ENCODE measurements around the gene WDR74.
A peak's percentile ranks its signal among the peaks of the same experiment; 100 is the strongest.

WDR74 gene

DNA sequence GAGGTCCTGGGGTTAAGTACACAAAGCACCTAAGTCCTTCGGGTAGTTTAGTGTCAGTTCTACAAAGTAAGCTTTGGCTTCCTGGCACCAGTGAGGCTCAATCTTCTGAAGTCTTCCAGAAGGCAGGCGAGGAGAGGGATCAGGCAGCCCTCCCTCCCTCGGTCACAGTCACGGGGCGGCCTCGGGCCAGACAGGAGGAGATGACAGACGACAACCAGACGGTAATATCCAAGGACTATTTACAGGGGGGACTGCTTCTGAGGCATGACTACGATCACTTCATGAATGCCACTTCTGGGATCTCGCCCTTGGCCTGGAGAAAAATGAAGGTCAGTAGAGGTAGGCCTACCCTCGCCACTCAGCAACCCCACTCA, 47.2 kb downstream of the WDR74 start:
- DNase-seq (ENCODE audit: low read depth) = no peak

DNA sequence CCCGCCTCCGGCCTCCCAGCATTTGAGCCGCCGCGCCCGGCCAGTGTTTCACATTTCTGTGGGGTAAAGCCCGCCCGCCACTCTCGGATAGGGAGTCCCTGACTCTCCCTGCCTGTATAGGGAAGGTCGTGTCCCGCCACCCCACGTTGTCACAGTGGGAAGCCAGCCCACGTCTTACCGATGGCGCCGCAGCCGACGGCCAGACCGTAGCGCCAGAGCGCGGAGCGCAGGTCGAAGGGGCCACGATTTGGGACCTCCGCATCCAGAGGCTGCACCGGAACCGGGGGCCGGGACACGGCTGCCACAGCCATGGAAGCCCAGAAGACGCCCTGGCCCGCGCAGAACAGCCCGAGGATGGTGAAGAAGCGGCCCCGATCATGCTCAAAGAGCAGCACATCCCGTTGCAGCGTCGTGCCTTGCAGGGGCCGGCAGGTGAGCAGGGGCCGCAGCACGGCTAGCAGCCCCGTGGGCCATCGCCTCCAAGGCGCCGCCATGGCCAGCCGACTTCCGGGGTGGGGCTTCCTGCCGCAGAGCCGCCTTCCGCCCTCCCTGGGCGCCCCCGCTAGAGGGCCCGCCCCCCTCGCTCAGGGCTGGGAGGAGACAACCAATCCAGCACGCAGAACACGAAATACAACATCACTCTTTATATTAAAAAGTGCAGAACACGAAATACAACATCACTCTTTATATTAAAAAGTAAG, 47.7 kb downstream of the WDR74 start, which contains the start of gene TMEM223:
TMEM223 (minus strand) TSS at position 506 of the 701 bp plus-strand sequence; CDS start at position 494, 12 bp downstream.
- DNase-seq (ENCODE audit: low read depth) = peak; percentile 78

DNA sequence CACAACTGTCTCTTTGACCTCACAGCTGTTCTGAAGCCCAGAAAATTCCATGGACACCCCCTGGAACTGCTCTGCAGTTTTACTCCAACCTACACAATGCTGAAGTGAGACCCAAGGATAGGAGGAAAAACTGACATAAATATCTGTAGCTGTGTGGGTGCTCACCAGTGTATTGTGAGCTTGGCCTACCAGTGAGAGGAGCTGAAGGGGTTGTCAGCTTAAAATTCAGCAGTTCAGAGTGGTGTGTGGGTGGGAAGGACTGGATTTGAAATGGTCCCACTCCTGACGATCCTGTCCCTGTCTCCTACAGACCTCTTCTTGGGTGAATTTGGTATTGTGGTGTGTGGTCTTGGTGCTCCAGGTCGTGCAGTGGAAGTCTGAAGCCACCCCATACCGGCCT, 49.8 kb downstream of the WDR74 start:
- no peak for DNase-seq (ENCODE audit: low read depth)

DNA sequence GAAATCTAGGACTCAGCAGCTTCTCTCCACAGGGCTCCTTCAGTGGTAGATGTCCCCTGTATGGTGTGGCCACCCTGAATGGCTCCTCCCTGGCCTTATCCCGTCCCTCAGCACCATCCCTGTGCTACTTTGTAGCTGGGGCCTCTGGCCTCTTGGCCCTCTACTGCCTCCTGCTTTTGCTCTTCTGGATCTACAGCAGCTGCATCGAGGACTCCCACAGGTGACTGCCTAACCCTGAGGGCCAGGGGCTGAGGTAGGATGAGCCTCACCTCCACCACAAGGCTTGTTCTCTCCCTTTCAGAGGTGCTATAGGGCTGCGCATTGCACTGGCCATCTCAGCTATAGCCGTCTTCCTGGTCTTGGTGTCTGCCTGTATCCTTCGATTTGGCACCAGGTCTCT, 50.4 kb downstream of the WDR74 start:
- DNase-seq (ENCODE audit: low read depth) = no peak

DNA sequence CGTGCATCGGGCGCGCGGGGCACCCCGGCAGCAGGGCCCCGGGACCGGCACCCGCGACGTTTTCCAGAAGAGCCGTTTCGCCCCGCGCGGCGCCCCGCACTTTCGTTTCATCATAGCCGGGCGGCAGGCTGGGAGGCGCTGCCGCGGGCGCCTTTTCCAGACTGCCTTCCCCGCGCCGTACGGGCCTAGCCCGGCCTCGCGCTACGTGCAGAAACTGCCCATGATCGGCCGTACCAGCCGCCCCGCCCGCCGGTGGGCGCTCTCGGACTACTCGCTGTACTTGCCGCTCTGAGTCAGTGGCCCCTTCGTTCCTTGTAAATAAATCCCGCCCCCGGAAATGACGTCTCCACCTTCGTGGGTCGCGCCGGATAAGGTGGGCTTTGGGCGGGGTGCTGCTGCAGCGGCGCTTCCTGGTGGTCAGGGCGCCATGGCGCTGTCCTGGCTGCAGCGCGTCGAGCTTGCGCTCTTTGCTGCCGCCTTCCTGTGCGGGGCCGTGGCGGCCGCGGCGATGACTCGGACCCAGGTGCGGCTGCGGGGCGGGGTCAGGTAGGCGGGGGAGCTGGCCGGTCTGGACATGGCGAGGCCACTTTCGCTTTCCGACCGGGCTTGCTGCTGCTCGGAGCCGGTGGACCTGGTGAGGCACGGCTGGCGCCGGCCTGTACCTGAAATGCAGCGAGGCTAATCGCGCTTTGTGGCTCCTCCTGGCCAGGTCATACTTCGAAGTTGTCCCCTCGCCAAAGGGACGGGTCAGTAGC, 52.2 kb downstream of the WDR74 start, which contains the start of gene TMEM179B:
TMEM179B (plus strand) TSS at position 398 of the 755 bp plus-strand sequence; CDS start at position 428, 30 bp downstream.
- DNase-seq (ENCODE audit: low read depth) = peak; percentile 99

DNA sequence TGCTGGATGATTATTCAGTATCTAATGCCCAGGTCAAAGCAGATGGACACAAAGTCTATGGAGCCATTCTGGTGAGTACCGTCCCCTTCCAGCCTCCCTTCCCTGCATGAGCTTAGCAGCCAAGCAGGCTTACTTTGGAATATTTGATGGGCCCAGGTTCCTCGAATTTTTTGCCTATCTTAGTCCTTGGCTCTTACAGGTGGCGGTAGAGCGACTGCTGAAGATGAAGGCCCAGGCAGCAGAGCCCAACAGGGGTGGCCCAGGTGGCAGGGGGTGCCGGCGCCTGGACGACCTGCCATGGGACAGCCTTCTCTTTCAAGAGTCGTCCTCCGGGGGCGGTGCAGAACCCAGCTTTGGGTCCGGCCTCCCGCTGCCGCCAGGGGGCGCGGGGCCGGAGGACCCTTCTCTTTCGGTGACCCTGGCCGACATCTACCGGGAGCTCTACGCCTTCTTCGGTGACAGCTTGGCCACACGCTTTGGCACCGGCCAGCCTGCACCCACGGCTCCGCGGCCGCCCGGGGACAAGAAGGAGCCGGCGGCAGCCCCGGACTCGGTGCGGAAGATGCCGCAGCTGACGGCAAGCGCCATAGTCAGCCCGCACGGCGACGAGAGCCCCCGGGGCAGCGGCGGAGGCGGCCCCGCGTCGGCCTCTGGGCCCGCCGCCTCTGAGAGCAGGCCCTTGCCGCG, 52.9 kb downstream of the WDR74 start:
- peak; percentile 73 for DNase-seq (ENCODE audit: low read depth)

All from stimulated activated CD8-positive, alpha-beta memory T cell treated with anti-CD3 and anti-CD28 coated beads, Interleukin-12 subunit alpha, Interleukin-12 subunit beta, amount 100 ng/mL, for 1 hour (primary cell).